GM12878 (cell line): Measurements from ENCODE around the gene SMIM7. TPM values are rescaled to one million over a fixed set of nuclear protein-coding genes. Genes with fewer than 3 reads are reported as not detected.

Source experiments
- ATAC-seq: fragments of 200-7000 bp; cut with Tn5 transposase; 3 replicates; pipeline ENCODE4 v1.9.1; 2020; ENCODE audit warnings: mild to moderate bottlenecking, moderate library complexity
- BruUV-seq: library from RNA; stranded (reverse); fragments of 400-500 nt; replicated peaks from 2 replicates; lab custom pipeline; 2021; lab: Mats Ljungman, UMichigan
- CTCF ChIA-PET: fragments of 300-600 bp; sonication (Branson Sonifier 250); formaldehyde crosslinking; extraction: SDS; loops from one replicate; lab custom pipeline; 2021; ENCODE audit warnings: inconsistent platforms; lab: Yijun Ruan, JAX
- POLR2A ChIA-PET: fragments of 350-600 bp; formaldehyde crosslinking; extraction: SDS; loops from one replicate; lab custom pipeline; 2021; ENCODE audit warnings: inconsistent platforms; lab: Charles Lee
- RAD21 ChIA-PET: fragments of 300-600 bp; sonication (Branson Sonifier 250); formaldehyde crosslinking; loops from one replicate; lab custom pipeline; 2023; ENCODE audit warnings: antibody characterized with exemption; ENCODE audit not compliant: unreplicated experiment; lab: Charles Lee
- SMC1A ChIA-PET: fragments of 300-600 bp; sonication (Branson Sonifier 250); formaldehyde crosslinking; loops from one replicate; lab custom pipeline; 2023; ENCODE audit not compliant: unreplicated experiment, uncharacterized antibody; lab: Charles Lee
- DNase-seq: peaks from one replicate; pipeline ENCODE4 v3.0.0-alpha.2; 2011; ENCODE audit warnings: low read depth, low spot score
- FAIRE-seq: peaks from 3 replicates; lab custom pipeline; 2011; peaks lifted over from hg19 to GRCh38; lab: Jason Lieb, UNC
- H2AFZ ChIP-seq: 2 replicates; pipeline ENCODE4 v1.6.0; 2011; ENCODE audit warnings: low read depth, low read length, control low read depth; ENCODE audit not compliant: control insufficient read depth
- H3K27ac ChIP-seq: 2 replicates; pipeline ENCODE4 v1.5.1; 2011; ENCODE audit warnings: control low read depth; ENCODE audit not compliant: control insufficient read depth, insufficient read depth
- H3K27me3 ChIP-seq, 2 experiments: replicated peaks in 1 of 2; 2 replicates each; pipeline versions ENCODE4 v1.6.0 to v1.6.1; 2011; ENCODE audit warnings: low read length in 1 of 2; ENCODE audit not compliant: control insufficient read depth in 2 of 2, insufficient read depth in 2 of 2
- H3K36me3 ChIP-seq, 2 experiments: 2 replicates each; pipeline ENCODE4 v1.5.1; 2011; ENCODE audit warnings: low read length in 1 of 2; ENCODE audit not compliant: control insufficient read depth in 2 of 2, insufficient read depth in 2 of 2
- H3K4me1 ChIP-seq: 2 replicates; pipeline ENCODE4 v1.6.1; 2011; ENCODE audit warnings: mild to moderate bottlenecking, low read length, moderate library complexity, mixed read lengths; ENCODE audit not compliant: control insufficient read depth, insufficient read depth
- H3K4me2 ChIP-seq: 2 replicates; pipeline ENCODE4 v1.6.0; 2011; ENCODE audit warnings: control low read depth; ENCODE audit not compliant: control insufficient read depth, insufficient read depth
- H3K4me3 ChIP-seq: fragments of 200-600 bp; sonication (generic); 2 replicates; pipeline ENCODE4 v1.5.1; 2016
- H3K79me2 ChIP-seq: 2 replicates; pipeline ENCODE4 v1.6.0; 2011; ENCODE audit warnings: low read length; ENCODE audit not compliant: control insufficient read depth, insufficient read depth
- H3K9ac ChIP-seq: 2 replicates; pipeline ENCODE4 v1.8.0; 2011; ENCODE audit warnings: low read length, control low read depth, mixed read lengths; ENCODE audit not compliant: control insufficient read depth, insufficient read depth
- H3K9me3 ChIP-seq: replicated peaks from 3 replicates; pipeline ENCODE4 v1.5.1; 2011; ENCODE audit warnings: mild to moderate bottlenecking, low read length; ENCODE audit not compliant: control insufficient read depth, insufficient read depth
- H4K20me1 ChIP-seq: 2 replicates; pipeline ENCODE4 v1.6.0; 2011; ENCODE audit not compliant: control insufficient read depth, insufficient read depth
- BRCA1 ChIP-seq: IDR thresholded peaks from 2 replicates; pipeline ENCODE4 v1.6.1; 2011; ENCODE audit warnings: low read depth, low read length, improper control_type of control experiment
- CREB1 ChIP-seq: IDR thresholded peaks from 2 replicates; pipeline ENCODE4 v1.6.1; 2012; ENCODE audit warnings: low read depth, mild to moderate bottlenecking, inconsistent platforms
- EGR1 ChIP-seq, 2 experiments: IDR thresholded peaks; 1 replicate in 1 of 2; 2 replicates in 1 of 2; pipeline ENCODE4 v1.6.1; 2011 to 2012; ENCODE audit warnings: low read depth in 2 of 2, low read length in 2 of 2, borderline replicate concordance in 1 of 2, mild to moderate bottlenecking in 1 of 2, moderate library complexity in 1 of 2
- ELK1 ChIP-seq: IDR thresholded peaks from 2 replicates; pipeline ENCODE4 v1.6.1; 2012; ENCODE audit warnings: low read depth, low read length, improper control_type of control experiment
- FOXK2 ChIP-seq: fragments of 450-650 bp; IDR thresholded peaks from 2 replicates; pipeline ENCODE4 v1.6.1; 2017; ENCODE audit warnings: mild to moderate bottlenecking, moderate library complexity
- MEF2B ChIP-seq: fragments of 450-650 bp; IDR thresholded peaks from 2 replicates; pipeline ENCODE4 v1.6.1; 2018; ENCODE audit warnings: mild to moderate bottlenecking, moderate library complexity; ENCODE audit not compliant: partially characterized antibody, poor library complexity, severe bottlenecking
- NFIC ChIP-seq: IDR thresholded peaks from 2 replicates; pipeline ENCODE4 v1.6.1; 2012; ENCODE audit warnings: low read depth, mild to moderate bottlenecking, inconsistent platforms, low read length, moderate library complexity
- NFXL1 ChIP-seq: fragments of 450-650 bp; IDR thresholded peaks from 2 replicates; pipeline ENCODE4 v1.6.1; 2017; ENCODE audit warnings: antibody characterized with exemption, mild to moderate bottlenecking, borderline replicate concordance
- POU2F2 ChIP-seq: IDR thresholded peaks from 3 replicates; pipeline ENCODE4 v1.6.1; 2011; ENCODE audit warnings: low read depth, mild to moderate bottlenecking, low read length, borderline replicate concordance
- SRF ChIP-seq, 2 experiments: IDR thresholded peaks; 2 replicates each; pipeline ENCODE4 v1.6.1; 2011; ENCODE audit warnings: low read depth in 2 of 2, low read length in 2 of 2, mild to moderate bottlenecking in 1 of 2, moderate library complexity in 1 of 2
- SUZ12 ChIP-seq: fragments of 200-600 bp; sonication (generic); IDR thresholded peaks from one replicate; pipeline ENCODE4 v1.6.1; 2018; ENCODE audit warnings: antibody characterized with exemption, mild to moderate bottlenecking; ENCODE audit not compliant: unreplicated experiment
- TAF1 ChIP-seq: IDR thresholded peaks from 2 replicates; pipeline ENCODE4 v1.6.1; 2011; ENCODE audit warnings: mild to moderate bottlenecking, low read depth, low read length, borderline replicate concordance
- TBL1XR1 ChIP-seq: IDR thresholded peaks from 2 replicates; pipeline ENCODE4 v1.6.1; 2012; ENCODE audit warnings: low read depth, low read length, improper control_type of control experiment
- ZNF384 ChIP-seq: IDR thresholded peaks from 2 replicates; pipeline ENCODE4 v1.6.1; 2012; ENCODE audit warnings: low read depth, mild to moderate bottlenecking, low read length, improper control_type of control experiment, borderline replicate concordance
- WGBS: methylation state at CpG from one replicate; pipeline ENCODE4 v1.1.6; 2016; ENCODE audit warnings: low lambda C conversion rate; ENCODE audit not compliant: insufficient replicate concordance, insufficient coverage; ENCODE audit errors: missing lambda C conversion rate; 5-methylcytosine and 5-hydroxymethylcytosine counted together
- in situ Hi-C: fragments of 300-500 bp; cut with MboI; formaldehyde crosslinking; loops from 9 replicates; pipeline ENCODE4 v1.14.3; 2018; ENCODE audit warnings: mixed read lengths
- intact Hi-C: fragments of 100-400 bp; cut with micrococcal nuclease; formaldehyde crosslinking; loops from one replicate; pipeline ENCODE4 v1.14.2; 2022; ENCODE audit not compliant: unreplicated experiment
- polyA plus RNA-seq, 11 experiments: library from polyadenylated mRNA; depleted of rRNA in 4 of 11; unstranded in 6 of 11; stranded (reverse) in 5 of 11; fragments of >200 nt; fragmentation: Nextera tagmentation in 4 of 11; fragmentation: Illumina TruSeq in 1 of 11; extraction: Ambion mirVana in 4 of 11; extraction: Trizol in 1 of 11; gene quantifications; 1 replicate in 1 of 11; 2 replicates in 10 of 11; pipeline versions ENCODE4 v1.2.1 to v1.2.3, GENCODE V29; 2011 to 2016; ENCODE audit warnings: inconsistent platforms in 2 of 11, missing spikeins in 2 of 11, low read depth in 1 of 11
- total RNA-seq, 4 experiments: library from RNA; depleted of rRNA in 3 of 4; stranded (reverse); fragments of >200 nt in 3 of 4; fragmentation: Illumina TruSeq in 1 of 4; extraction: Trizol in 1 of 4; gene quantifications; 2 replicates each; pipeline versions ENCODE4 v1.2.1 to v1.2.3, GENCODE V29; 2013 to 2021
- TF ChIP-seq, protein P1 (sequence below): IDR thresholded peaks from 2 replicates; pipeline ENCODE4 v1.6.1; 2011; ENCODE audit warnings: borderline replicate concordance, low read depth, mild to moderate bottlenecking, moderate library complexity, mixed read lengths, low read length; ENCODE audit not compliant: insufficient read depth; ENCODE audit errors: extremely low read length
- TF ChIP-seq, protein P2 (sequence below): fragments of 450-650 bp; formaldehyde crosslinking; IDR thresholded peaks from 2 replicates; pipeline ENCODE4 v1.4.0; 2020; ENCODE audit warnings: mild to moderate bottlenecking, moderate library complexity

SMIM7 gene
- total and polyA plus RNA-seq, 10 of the 15 experiments (the other 5 are each of a cell fraction or from before 2014, with no cell fraction given) = 45.7 to 170 (median 70.8) TPM

- Histone ChIP-seq H2AFZ (no peak overlapping the region), H4K20me1 (peaks cover 13% of the 10 kb centered on the region), H3K4me3 (peak overlapping the region; percentile 99), H3K4me1 (peaks cover 19% of the 10 kb centered on the region), H3K4me2 (peak overlapping the region; percentile 97), H3K9me3 (no peaks in the 10 kb centered on the region), H3K9ac (peak overlapping the region; percentile 87), H3K27me3 (no peaks in the 10 kb centered on the region), H3K27ac (peak overlapping the region; percentile 94), H3K36me3 (peaks cover 6 to 31% of the 10 kb centered on the region in 2 experiments), H3K79me2 (peaks cover 62% of the 10 kb centered on the region)
- ChIA-PET RAD21 (interaction anchor here (3.3 kb wide), 1 partner anchor 72 kb away, joined by 22 read pairs; no protein-coding TSS in a partner anchor), POLR2A (interaction anchor here (1.0 to 4.9 kb wide), 3 partner anchors 17 to 88 kb away, joined by 3 to 64 read pairs (median 4); partner anchors contain the start of gene SLC35E1), CTCF (interaction anchor here (0.8 kb wide), 1 partner anchor 21 kb away, joined by 4 read pairs; no protein-coding TSS in a partner anchor), SMC1A (interaction anchor here (0.6 to 3.9 kb wide), 4 partner anchors 18 to 415 kb away, joined by 3 to 21 read pairs (median 4); no protein-coding TSS in a partner anchor)
- in situ Hi-C loops = no loop called here
- no peak for FAIRE-seq
- no peak for ATAC-seq
- WGBS = 5% methylated on average over 14 of the region's 14 CpGs
- no peak for DNase-seq
- intact Hi-C loops = no loop called here
- TSS peak; percentile 59 for BruUV-seq
- TF ChIP-seq CREB1 (no peak), EGR1 (IDR thresholded peaks at IDR 0.05; ENCODE audit: borderline replicate concordance in 1 of 2, low read depth in 2 of 2, low read length in 2 of 2) (no peak), ZNF384 (no peak), NFIC (no peak), TBL1XR1 (no peak), POU2F2 (no peak), FOXK2 (no peak), BRCA1 (no peak), ELK1 (no peak), SRF (IDR thresholded peaks at IDR 0.05; ENCODE audit: low read depth in 2 of 2, low read length in 2 of 2) (no peak), SUZ12 (no peak), NFXL1 (no peak), TAF1 (no peak), MEF2B (no peak)
- TF ChIP-seq, protein P1, sequence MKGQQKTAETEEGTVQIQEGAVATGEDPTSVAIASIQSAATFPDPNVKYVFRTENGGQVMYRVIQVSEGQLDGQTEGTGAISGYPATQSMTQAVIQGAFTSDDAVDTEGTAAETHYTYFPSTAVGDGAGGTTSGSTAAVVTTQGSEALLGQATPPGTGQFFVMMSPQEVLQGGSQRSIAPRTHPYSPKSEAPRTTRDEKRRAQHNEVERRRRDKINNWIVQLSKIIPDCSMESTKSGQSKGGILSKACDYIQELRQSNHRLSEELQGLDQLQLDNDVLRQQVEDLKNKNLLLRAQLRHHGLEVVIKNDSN = no peak
- TF ChIP-seq, protein P2, sequence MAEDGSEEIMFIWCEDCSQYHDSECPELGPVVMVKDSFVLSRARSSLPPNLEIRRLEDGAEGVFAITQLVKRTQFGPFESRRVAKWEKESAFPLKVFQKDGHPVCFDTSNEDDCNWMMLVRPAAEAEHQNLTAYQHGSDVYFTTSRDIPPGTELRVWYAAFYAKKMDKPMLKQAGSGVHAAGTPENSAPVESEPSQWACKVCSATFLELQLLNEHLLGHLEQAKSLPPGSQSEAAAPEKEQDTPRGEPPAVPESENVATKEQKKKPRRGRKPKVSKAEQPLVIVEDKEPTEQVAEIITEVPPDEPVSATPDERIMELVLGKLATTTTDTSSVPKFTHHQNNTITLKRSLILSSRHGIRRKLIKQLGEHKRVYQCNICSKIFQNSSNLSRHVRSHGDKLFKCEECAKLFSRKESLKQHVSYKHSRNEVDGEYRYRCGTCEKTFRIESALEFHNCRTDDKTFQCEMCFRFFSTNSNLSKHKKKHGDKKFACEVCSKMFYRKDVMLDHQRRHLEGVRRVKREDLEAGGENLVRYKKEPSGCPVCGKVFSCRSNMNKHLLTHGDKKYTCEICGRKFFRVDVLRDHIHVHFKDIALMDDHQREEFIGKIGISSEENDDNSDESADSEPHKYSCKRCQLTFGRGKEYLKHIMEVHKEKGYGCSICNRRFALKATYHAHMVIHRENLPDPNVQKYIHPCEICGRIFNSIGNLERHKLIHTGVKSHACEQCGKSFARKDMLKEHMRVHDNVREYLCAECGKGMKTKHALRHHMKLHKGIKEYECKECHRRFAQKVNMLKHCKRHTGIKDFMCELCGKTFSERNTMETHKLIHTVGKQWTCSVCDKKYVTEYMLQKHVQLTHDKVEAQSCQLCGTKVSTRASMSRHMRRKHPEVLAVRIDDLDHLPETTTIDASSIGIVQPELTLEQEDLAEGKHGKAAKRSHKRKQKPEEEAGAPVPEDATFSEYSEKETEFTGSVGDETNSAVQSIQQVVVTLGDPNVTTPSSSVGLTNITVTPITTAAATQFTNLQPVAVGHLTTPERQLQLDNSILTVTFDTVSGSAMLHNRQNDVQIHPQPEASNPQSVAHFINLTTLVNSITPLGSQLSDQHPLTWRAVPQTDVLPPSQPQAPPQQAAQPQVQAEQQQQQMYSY (CRISPR knock-in tag) = no peak
Observed at GRCh38 chr19:16659464-16659831, 496 bp downstream of the SMIM7 start.
